ENCODE measurements around the gene GREB1L. TPM values are rescaled to one million over a fixed set of nuclear protein-coding genes. Genes with fewer than 3 reads are reported as not detected.

GREB1L gene
- total and polyA plus RNA-seq, 11 donors = 4.0 to 21.5 (median 9.0) TPM

GRCh38 chr18:21295101-21295500 is 53.1 kb downstream of the GREB1L start:
- Histone ChIP-seq H3K9me3 (peaks cover 0 to 3% (median 0%) of the 10 kb centered on the region in 12 donors), H3K36me3 (no peaks in the 10 kb centered on the region), H3K4me3 (no peak overlapping the region), H3K27me3 (no peaks in the 10 kb centered on the region), H3K27ac (no peak overlapping the region), H3K4me1 (no peaks in the 10 kb centered on the region)
- no peak for DNase-seq
- intact Hi-C loops (cut with DNase I) = loop anchor here in 2 of 10 donors (5.0 to 10.0 kb wide), 2 partner anchors 50 to 103 kb away; no protein-coding TSS in a partner anchor
- TF ChIP-seq, protein P1, sequence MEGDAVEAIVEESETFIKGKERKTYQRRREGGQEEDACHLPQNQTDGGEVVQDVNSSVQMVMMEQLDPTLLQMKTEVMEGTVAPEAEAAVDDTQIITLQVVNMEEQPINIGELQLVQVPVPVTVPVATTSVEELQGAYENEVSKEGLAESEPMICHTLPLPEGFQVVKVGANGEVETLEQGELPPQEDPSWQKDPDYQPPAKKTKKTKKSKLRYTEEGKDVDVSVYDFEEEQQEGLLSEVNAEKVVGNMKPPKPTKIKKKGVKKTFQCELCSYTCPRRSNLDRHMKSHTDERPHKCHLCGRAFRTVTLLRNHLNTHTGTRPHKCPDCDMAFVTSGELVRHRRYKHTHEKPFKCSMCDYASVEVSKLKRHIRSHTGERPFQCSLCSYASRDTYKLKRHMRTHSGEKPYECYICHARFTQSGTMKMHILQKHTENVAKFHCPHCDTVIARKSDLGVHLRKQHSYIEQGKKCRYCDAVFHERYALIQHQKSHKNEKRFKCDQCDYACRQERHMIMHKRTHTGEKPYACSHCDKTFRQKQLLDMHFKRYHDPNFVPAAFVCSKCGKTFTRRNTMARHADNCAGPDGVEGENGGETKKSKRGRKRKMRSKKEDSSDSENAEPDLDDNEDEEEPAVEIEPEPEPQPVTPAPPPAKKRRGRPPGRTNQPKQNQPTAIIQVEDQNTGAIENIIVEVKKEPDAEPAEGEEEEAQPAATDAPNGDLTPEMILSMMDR (IDR thresholded peaks at IDR 0.05) = no peak
- TF ChIP-seq POLR2A (IDR thresholded peaks at IDR 0.05) = no peak
- no peak for ATAC-seq
- 70 to 78% (median 76%) methylated on average over 3 of the region's 3 CpGs for WGBS, 4 donors

DNA sequence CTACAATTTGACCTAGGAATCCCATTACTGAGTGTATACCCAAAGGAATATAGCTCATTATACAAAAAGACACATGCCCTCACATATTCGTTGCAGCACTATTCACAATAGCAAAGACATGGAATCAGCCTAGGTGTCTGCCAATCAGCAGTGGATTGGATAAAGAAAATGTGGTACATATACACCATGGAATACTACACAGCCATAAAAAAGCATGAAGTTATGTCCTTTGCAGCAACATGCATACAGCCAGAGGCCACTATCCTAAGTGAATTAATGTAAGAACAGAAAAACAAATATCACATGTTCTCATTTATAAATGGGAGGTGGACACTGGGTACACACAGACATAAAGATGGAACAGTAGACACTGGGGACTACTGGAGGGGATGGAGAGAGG is 54.0 kb downstream of the GREB1L start:
- peaks cover 0 to 3% (median 0%) of the 10 kb centered on the region in 12 donors for H3K9me3 ChIP-seq
- H3K4me3 ChIP-seq = no peak overlapping the region
- H3K4me1 ChIP-seq = no peaks in the 10 kb centered on the region
- H3K27me3 ChIP-seq = no peaks in the 10 kb centered on the region
- 73 to 94% (median 76%) methylated on average over 1 of the region's 1 CpG for WGBS, 4 donors
- no peak overlapping the region for H3K27ac ChIP-seq
- ATAC-seq (no peak), DNase-seq (no peak)
- intact Hi-C loops (cut with DNase I) = loop anchor here in 2 of 10 donors (5.0 to 10.0 kb wide), 2 partner anchors 49 to 104 kb away; no protein-coding TSS in a partner anchor
- H3K36me3 ChIP-seq = no peaks in the 10 kb centered on the region
- TF ChIP-seq, protein P1 (IDR thresholded peaks at IDR 0.05) = no peak
- TF ChIP-seq POLR2A (IDR thresholded peaks at IDR 0.05) = no peak

DNA sequence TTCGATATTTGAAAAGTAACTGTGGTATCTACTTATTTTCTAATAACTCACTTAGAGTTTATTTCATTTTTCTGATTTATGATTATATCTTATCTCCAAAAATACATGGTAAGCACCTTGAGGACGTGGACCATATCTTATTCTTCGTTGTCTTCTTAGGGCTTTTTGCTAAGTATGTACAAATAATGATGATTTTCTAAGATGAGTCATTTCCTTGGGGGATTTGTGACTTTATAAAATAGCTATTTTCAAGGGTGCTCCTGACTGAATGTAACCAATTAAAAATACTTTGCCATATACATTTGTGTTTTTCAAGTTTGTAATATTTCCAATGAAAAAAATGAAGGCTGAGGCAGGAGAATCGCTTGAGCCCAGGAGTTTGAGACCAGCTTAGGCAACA is 56.3 kb downstream of the GREB1L start:
- Histone ChIP-seq H3K9me3 (peaks cover 0 to 3% (median 0%) of the 10 kb centered on the region in 12 donors), H3K4me3 (no peak overlapping the region), H3K36me3 (no peaks in the 10 kb centered on the region), H3K27me3 (peaks cover 0 to 2% (median 0%) of the 10 kb centered on the region in 9 donors), H3K27ac (no peak overlapping the region), H3K4me1 (no peaks in the 10 kb centered on the region)
- intact Hi-C loops (cut with DNase I) = loop anchor here in 2 of 10 donors (5.0 to 10.0 kb wide), 2 partner anchors 46 to 106 kb away; no protein-coding TSS in a partner anchor
- DNase-seq = no peak
- TF ChIP-seq POLR2A (IDR thresholded peaks at IDR 0.05) = no peak
- TF ChIP-seq, protein P1 (IDR thresholded peaks at IDR 0.05) = no peak
- no peak for ATAC-seq
- WGBS, 4 donors = 60 to 77% (median 69%) methylated on average over 4 of the region's 4 CpGs

DNA sequence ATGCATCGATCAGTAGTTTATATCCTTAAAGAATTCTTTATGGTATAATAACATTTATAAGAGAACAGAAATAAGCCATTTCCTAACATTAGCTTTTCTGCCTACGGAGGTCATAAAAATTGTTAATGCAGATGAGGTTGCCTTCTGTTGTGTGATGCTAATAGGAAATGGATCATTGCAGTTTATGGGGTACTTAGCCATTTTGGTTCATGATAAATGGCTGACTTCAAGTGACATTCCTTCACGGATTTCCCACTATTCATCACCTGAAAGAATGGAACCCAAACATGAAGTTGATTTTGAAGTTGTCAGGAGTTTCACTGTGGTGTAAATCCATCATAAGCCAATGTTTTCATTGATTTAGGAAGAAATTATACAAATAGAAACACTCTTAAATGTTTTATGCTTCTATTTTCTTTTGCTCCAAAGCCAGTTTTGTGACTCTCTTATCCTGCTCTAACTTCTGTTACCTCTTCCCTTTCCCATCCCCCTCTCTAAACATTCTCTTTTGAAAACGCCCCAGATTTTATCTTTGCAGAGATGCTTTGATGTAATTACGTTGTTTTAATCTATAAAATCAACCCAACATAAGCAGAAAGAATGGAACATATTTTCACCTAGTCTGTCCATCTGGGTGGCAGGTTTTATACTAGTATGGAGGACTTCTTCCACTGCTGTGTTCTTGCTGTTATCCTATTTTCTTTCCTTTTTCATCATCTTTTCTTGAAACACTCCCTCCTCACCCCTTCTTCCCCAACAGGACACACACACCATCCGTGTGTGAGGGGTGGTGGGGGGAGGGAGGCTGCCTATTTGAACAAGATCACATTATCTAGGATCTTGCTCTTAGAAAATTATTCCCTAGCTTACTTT is 58.2 kb downstream of the GREB1L start:
- H3K4me1 ChIP-seq = no peaks in the 10 kb centered on the region
- no peaks in the 10 kb centered on the region for H3K36me3 ChIP-seq
- intact Hi-C loops (cut with DNase I) = loop anchor here in 1 of 10 donors (5.0 kb wide), 1 partner anchor 58 kb away; the partner anchor contains the start of gene GREB1L
- WGBS, 4 donors = 44 to 52% (median 48%) methylated on average over 6 of the region's 6 CpGs
- peaks cover 0 to 2% (median 0%) of the 10 kb centered on the region in 9 donors for H3K27me3 ChIP-seq
- H3K4me3 ChIP-seq = no peak overlapping the region
- H3K27ac ChIP-seq = no peak overlapping the region
- H3K9me3 ChIP-seq = peaks cover 0 to 3% (median 0%) of the 10 kb centered on the region in 12 donors
- ATAC-seq (no peak), DNase-seq (no peak)
- no peak for TF ChIP-seq POLR2A (IDR thresholded peaks at IDR 0.05)
- TF ChIP-seq, protein P1 (IDR thresholded peaks at IDR 0.05) = no peak
